Daoy (cell line): ENCODE data around the gene CREBBP. TPM values are rescaled to one million over a fixed set of nuclear protein-coding genes. Genes with fewer than 3 reads are reported as not detected.

Experiments
- DNase-seq: peaks from one replicate; pipeline ENCODE4 v3.0.0-alpha.2; 2015; ENCODE audit warnings: low read depth
- total RNA-seq: library from RNA; depleted of rRNA; stranded (reverse); fragments of >200 nt; shearing (Covaris generic); gene quantifications from 2 replicates; pipeline ENCODE4 v1.2.3, GENCODE V29; 2014

CREBBP gene
- total RNA-seq, 1 experiment from 2014 or later = 5.8 TPM

DNA sequence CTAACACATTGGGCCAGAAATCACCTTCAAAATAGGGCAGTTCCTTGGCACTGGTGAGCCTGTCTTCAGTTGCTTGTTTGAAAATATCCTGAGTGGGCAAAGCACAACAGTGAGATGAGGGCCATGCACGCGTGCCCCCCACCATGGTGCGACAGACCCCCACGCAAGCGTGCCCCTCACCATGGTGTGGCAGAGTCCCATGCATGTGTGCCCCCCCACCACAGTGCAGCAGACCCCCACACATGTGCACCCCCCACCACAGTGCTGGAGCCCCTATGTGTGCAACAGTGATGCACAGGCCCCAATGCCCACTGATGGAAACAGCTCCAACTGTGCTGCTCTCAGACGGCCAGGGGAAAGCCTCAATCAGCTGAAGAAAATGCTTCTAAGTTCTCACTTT lies 144.4 kb downstream of the CREBBP start:
- DNase-seq = no peak

DNA sequence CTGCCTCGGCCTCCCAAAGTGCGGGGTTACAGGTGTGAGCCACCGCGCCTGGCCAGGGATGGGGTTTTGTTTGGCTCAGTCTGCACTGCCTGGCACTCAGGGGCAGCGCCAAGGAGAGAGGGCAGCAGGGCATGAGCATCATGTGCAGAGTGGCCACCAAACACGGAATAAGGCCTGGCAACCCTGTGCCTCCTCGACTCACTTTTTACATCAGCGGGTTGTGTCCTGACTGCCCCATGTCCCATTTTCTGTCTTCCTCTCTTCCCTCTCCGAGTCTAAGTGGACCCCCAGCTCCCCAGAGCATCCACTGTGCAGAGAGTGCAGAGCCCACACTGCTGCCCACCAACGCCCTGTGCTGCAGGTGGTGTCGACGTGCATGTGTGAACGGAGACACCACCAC lies 145.0 kb downstream of the CREBBP start:
- no peak for DNase-seq

DNA sequence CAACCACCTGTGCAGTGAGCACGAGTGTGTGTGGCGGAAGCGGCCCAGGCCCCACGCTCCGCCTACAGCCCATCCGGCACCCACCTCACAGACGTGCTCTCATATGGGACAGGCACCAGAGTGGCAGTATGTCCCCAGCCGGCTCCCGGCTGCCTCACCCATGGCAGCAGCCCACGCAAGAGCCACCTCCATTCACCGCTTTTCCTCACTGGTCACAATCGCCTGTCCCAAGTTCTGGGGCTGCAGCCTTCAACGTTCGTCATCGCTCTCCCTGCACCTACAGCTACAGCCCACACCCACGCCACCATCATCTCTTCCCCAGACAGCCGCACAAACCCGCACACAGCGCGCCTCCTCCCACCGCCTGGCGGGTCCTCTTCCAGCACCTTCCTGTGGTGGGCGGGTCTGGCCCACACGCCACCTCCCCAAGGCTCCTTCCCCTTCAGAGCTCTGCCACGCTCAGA lies 145.7 kb downstream of the CREBBP start:
- no peak for DNase-seq

DNA sequence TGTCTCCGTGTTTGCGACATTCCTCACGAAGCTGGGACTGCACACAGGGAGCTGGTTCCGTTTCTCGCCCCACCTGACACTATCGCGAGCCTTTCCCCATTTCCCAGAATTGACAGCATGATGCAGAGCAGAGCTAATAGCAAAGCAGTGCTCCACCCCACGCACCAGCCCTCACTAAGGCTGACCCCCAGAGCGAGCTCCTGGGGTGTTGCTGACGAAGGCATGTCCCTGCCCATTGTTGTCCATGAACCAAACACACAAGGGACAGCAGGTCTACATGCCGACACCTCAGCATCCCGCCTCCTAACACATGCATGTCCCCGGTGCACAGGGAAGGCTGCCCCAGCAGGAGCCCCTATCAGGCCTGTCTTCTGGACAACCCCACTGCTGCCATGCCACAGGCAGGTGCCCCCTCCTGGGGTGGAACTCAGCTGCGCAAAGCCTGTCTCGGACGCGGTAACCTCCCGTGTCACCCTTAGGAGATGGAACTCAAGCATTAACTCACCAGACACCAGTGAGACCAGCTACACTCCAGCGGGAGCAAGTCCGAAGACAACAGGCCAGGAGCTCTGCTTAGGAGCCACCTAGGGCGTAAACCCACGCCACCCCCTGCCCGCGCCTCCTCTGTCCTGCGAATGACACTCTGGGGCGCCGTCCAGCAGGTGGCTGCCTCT lies 146.3 kb downstream of the CREBBP start:
- no peak for DNase-seq

DNA sequence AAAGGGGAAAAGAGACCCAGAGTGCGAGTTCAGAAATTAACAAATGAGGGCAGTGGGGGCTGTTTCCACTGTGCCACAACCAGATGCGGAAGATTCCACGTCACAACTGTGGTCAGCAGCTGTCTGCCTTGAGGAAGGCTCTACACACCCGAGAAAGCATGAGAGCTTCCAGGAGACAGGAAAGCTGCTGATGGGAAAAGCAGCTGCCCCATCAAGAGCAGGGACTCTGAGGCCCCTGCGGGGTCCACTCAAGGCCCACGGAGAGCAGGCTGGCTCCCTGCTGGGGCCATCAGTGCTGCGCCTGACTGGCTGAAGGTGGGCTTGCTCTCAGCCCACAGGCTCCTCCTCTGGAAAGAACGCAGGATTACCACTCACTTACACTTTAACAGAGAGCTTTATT lies 148.3 kb downstream of the CREBBP start:
- DNase-seq = no peak

DNA sequence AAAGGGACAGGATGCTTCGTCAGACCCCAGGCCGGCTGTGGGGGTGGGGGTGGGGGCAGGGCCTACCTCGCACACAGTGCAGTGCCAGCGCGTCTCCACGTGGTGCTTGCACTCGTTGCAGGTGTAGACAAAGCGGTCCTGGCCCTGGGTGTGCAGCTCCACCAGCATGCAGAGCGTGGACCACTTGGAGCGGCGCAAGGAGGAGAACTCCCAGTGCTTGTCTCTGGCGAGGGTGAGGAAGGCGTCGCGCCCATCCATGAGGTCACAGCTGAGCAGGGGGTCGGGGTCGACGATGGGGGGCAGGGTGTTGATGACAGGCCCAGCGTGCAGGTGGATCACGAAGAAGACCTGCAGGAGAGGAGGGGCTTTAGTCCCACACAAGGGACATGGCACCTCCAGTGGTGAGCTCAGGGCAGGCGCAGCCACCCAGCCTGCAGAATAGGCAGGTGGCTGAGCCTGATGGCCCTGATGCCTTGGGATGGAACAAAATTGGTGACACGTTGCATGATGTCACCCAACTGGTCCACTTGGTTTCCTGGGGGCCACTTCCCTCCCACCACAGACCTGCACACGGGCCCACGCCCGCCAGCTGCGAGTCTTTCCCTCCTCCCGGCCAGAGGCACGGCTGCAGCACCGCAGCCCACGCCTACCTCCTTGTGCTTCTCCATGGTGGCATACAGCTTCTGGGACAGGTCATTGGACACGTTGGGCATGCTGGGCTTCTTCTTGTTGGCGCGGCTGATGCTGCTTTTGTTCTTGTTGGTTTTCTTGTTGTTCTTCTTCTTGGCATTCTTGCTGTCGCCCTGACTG lies 149.2 kb downstream of the CREBBP start:
- DNase-seq = no peak

DNA sequence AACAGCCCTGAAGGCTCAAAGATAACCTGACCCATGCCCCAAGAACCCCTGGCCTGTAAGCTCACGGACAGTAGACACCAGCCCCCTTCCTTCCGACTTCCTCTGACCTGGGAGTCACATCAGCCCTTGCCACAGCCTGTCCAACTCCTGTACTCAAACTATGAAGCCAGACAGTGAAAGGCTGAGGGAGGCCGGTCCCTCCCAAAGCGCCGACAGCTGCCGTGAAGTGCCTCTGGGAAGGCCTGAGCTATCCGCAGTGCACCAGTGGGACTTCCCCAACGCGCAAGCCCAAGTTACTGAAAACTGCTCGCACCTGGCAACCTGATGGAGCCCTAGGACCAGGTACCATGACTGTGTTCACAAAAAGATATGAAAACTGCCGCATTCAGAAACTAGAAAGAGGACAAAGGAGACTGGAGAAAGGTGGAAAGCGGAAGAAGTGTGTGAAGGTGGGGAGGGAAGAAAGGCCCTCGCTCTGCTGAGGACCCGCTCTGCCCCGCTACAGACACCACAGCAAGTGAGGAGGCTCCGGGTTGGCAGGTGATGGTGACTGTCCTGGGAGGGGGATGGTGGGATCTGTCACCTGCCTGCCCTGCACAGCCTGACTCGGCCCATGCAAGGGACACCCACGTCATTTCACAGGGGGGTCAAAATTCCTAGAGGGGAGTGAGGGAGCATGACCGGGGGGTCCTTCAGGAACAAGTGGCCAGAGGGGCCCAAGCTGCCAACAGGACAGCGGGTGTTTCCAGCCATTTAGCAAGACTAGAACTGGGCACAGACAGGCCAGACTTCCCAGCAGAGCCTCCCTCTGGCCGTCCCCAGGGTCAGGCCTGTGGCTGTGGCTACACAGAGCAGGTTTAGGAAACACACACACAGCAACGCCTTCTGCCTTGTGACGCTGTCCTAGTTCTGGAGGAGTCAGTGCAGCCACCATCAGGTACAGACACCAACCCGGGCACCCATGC lies 150.1 kb downstream of the CREBBP start:
- no peak for DNase-seq

DNA sequence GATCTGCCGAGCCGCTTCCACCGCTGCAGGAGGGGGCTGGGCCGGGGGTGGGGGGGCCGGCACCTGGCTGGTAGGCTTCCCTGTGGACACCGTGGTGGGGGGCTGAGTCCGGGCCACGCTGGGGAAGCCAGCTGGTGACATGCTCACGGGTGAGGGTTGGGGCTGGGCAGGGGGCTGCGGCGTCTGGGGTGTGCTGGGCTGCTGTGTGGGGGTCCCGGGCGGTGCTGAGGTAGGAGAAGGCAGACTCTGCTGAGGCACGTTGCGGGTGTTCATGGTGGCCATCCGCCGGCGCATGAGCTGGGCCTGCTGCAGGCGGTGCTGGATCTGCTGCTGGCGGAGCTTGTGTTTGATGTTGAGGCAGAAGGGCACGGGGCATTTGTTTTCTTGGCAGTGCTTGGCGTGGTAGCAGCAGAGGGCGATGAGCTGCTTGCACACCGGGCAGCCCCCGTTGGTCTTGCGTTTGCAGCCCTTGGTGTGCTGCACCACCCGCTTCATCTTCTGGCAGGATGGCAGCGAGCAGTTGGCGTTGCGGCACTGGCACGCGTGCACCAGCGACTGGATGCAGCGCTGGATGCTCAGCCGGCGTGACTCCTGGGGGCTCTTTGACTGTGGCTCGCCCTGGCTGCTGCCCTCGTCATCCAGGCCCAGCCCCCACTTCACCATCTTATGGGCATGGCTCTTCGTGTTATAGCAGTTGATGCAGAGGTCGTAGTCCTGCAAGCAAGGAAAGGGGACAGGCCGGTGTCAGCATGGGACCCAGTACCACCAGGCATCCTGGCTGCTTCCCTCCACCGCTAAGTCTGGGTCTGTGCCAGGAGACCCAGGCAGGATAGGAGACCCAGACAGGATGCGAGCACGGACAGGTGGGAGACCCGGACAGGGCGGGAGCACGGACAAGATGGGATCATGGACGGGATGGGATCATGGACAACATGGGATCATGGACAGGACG lies 151.1 kb downstream of the CREBBP start:
- DNase-seq = no peak

DNA sequence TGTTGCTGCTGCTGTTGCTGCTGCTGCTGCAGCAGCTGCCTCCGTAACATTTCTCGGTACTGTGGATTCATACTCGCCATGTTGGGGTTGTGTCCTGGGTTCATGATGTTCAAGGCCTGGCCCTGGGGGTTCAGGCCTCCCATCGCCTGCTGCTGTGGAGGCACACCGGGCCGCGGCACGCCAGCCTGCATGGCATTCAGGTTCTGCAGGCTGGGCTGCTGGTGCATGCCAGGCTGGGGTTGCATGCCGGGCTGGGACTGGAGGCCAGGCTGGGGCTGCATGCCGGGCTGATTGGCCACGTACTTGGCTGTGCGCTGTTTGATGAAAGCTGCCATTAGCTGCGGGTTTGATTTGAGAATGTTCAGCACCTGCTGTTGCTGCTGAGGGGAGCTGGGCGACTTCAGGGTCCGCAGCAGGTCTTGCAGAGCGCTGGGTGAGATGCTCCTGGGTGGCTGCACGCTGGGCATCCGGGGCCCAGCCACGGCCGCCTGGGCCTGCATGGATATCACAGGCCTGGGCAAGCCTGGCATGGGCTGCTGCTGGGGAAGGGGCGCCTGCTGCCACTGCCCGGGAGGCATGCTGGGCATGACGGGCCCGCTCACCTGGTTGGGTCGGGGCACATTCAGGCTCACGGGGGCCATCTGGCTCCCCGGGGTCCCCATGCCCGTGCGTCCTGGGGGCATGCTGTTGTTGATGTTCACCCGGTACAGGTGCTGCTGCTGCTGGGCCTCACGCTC lies 151.9 kb downstream of the CREBBP start:
- no peak for DNase-seq

DNA sequence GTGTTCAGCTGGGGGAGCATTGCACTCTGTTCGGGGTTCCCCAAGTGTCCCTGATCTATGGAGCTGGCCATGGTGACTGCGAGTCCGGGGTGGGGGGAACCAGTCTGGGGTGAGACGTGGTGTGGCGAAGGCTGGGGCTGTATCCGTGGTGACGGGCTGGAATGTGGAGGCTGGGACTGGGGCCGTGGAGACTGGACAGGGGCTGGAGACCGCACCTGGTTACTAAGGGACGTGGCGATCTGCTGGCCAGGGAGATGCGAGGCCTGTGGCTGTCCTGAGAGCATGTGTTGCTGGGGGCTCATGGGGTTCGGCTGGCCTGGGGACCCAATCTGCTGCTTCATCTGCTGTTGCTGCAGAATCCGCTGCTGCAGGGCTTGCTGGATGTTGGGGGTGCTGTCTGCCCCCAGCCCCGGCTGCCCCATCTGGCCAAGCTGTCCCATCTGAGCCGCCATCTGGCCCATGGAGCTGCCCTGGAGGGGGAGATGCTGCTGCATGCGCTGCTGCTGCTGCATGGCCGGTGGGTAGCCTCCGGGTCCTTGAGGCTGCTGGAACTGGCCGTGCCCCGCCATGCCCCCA lies 152.6 kb downstream of the CREBBP start:
- DNase-seq = no peak

DNA sequence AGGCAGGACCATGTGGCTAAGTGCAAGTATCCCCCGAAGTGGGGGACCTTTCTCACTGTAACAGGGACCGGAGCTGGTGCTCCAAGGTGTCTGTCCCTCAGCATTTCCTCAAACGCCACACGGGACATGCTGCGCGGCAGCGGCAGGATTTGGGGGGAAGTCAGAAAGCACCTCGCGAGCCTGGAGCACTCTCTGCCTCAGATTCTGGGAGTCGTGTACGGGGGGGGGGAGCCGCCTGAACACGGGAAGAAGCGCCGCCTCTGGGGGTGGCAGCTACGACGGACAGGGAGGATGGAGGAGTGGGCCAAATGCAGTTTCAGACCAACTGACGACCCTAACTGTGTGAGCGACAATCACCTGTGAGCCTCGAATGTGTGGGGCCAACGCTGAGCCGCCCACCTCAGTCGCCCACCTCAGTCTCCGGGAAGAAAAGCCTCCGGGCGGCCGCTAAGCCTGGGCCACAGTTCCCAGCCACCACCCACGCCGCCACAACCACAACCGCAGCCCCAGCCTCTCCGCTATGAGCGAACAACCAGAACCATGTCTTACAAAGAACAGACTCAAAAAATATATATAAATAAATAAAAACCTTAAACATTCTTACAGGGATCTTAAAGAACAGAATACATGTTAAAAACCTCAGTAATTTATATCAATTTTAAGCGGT lies 154.4 kb downstream of the CREBBP start:
- no peak for DNase-seq

DNA sequence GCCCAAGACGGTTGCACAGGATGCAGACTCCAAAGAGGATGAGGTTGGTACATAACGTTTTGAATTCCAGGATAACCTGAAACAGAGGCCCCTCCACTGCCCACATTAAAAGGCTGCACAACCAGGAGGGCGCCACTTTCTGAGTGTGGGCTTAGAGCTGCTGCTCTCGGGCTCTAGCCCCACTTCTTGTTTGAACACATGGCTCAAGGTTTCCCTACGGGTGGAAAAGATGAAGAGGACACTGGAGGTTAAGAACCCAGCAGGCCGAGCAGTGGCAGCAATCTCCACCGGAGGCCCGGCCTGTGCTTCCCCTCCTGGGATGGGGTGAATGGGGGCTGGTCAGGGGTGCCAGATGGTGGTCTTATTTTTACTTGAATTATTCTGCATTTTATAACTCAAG lies 155.2 kb downstream of the CREBBP start:
- no peak for DNase-seq

DNA sequence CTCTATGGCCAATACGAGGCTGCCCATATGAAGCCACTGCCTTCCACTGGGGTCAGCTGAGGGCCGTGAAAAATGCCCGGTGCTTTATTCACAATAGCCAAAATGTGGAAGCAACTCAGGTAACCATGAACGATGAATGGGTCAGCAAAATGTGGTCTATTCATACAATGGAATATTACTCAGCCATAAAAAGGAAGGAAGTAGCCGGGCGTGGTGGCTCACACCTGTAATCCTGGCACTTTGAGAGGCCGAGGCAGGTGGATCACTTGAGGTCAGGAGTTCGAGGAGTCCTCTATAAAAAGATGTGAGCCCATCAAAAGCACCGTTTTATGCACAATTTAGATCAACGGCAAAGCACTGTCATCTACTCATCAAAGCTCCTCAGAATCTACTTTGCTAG lies 158.0 kb downstream of the CREBBP start:
- no peak for DNase-seq

DNA sequence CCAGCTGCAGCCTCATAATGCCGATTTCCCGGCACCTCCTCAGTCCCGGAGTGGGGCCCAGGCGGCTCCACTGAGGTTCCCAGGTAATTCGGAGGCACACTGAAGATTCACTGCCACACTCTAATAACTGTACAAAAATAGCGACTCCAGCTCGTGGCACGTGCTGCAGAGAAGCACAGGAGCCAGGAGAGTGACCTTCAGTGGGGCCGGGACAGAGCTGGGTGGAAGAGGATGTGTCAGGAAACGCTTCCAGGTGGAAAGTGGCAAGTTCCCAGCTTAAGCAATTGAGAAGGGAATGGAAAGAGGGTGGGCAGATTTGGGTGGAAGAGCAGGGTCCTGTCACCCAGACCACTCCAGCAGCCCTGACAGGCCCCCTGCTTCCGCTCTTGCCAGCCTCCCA lies 160.1 kb downstream of the CREBBP start:
- no peak for DNase-seq

DNA sequence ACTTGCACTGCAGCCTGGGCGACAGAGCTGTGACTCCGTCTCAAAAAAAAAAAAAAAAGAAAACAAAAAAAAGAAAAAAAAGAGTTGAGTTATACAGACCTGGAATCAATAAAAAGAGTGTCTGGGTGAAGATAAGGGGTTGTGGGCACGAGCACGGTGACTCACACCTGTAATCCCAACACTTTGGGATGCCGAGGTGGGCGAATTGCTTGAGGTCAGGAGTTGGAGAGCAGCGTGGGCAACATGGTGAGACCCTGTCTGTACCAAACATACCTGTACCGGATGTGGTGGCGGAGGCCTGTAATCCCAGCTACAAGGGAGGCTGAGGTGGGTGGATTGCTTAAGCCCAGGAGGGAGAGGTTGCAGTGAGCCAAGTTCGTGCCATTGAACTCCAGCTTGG lies 161.9 kb downstream of the CREBBP start:
- DNase-seq = no peak

DNA sequence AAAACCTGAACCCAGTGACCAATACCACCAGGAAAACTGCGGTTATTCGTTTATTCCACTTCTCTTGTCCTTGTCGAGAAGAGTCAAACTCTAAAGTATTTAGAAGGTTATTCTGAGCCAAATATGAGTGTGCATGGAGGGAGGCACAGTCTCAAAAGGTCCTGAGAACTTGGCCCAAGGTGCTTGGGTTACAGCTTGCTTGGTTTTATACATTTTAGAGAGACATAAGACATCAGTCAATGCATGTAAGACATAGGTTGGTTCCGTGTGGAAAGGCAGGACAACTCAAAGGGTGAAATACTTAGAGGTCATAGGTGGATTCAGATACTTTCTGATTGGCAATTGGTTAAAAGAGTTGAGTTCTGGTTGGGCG lies 162.5 kb downstream of the CREBBP start:
- DNase-seq = no peak

DNA sequence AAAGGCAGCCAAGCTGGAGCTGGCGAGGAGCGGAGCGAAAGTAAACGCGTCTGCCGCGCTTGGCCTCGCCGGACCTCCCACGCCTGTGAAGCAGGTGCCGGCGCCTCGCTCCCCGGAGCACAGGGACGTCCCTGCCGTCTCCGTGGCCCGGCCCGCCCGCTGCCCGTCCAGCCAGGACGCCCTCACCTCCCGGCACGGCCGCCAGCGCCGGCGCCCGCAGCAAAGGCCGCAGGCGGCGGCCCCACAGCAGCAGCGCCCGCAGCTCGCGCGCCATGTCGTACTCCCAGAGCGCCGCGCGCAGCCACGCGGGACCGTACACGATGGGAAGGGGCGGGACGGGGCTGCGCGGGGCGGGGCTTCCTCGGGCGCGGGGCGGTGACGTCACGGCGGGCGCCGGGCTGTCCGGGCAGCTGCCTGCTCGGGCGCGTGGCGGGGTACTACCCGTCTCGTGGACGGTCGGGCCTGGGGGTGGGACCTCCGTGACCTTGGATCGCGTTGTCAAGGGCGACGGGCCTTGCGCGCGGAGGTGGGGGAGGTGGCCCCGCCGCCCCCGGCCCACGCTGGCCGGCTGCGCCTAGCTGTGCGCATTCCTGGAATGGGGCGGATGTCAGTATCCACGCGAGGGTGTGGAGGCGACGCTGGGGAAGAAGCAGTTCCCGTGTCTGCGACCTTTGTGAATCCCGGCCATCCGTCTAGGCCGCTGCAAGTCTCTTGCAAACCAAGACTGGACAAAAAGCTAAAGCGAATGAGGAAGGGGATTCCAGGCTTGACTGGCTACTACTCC lies 163.1 kb downstream of the CREBBP start, which contains the start of gene TRAP1:
Gene TRAP1, minus strand, starts transcription at position 290 of the 784 bp plus-strand sequence. Its CDS starts 16 bp downstream, at position 274.
- peak; percentile 84 for DNase-seq

DNA sequence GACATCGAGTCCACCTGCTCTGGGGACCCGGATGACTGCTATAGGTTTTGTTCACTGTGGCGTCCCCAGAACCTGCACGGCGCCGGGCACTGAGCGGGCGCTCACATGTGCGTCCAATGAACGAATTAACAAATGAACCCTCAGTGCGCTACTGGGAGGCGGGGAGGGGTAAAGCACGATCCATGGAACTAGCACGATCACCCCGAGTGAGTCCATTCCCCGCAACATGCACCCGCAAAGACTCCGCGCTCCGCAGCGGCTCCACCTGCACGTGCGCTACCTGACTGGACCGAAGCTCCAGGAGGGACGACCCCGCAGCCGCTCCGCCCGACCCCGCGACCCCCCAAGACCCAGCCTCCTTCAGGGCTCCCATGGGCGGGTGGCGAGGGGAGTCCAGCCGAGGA lies 163.7 kb downstream of the CREBBP start:
- DNase-seq = peak; percentile 25
